Esophagus muscularis mucosa (tissue), 3 donors: ENCODE measurements around the gene EDC3.

ENCODE experiments used
- POLR2A ChIP-seq: fragments of 450-650 bp; IDR thresholded peaks from one replicate; pipeline ENCODE4 v1.6.1; 2017; ENCODE audit warnings: antibody characterized with exemption, moderate library complexity, mild to moderate bottlenecking, low read depth
- TF ChIP-seq, protein P1 (sequence below), 3 experiments: fragments of 200-600 bp in 2 of 3; fragments of 450-650 bp in 1 of 3; sonication (generic) in 2 of 3; IDR thresholded peaks; one replicate each; pipeline ENCODE4 v1.5.1; 2017 to 2019; ENCODE audit warnings: antibody characterized with exemption in 3 of 3, mild to moderate bottlenecking in 2 of 3, moderate library complexity in 1 of 3

GRCh38 chr15:74733269-74733668, 37.4 kb upstream of the EDC3 start:
- TF ChIP-seq, protein P1, sequence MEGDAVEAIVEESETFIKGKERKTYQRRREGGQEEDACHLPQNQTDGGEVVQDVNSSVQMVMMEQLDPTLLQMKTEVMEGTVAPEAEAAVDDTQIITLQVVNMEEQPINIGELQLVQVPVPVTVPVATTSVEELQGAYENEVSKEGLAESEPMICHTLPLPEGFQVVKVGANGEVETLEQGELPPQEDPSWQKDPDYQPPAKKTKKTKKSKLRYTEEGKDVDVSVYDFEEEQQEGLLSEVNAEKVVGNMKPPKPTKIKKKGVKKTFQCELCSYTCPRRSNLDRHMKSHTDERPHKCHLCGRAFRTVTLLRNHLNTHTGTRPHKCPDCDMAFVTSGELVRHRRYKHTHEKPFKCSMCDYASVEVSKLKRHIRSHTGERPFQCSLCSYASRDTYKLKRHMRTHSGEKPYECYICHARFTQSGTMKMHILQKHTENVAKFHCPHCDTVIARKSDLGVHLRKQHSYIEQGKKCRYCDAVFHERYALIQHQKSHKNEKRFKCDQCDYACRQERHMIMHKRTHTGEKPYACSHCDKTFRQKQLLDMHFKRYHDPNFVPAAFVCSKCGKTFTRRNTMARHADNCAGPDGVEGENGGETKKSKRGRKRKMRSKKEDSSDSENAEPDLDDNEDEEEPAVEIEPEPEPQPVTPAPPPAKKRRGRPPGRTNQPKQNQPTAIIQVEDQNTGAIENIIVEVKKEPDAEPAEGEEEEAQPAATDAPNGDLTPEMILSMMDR (IDR thresholded peaks at IDR 0.05): no peak
- no peak for TF ChIP-seq POLR2A
